ENCODE measurements around the gene TVP23C. TPM values are rescaled to one million over a fixed set of nuclear protein-coding genes. Genes with fewer than 3 reads are reported as not detected.
"Not testable (repeated sequence)": the region's sequence is repeated elsewhere in the genome, so short reads cannot be mapped to it uniquely, and the experiment has no call there.

The TVP23C gene
- polyA plus RNA-seq (ENCODE audit: insufficient read length in 12 of 12), result 10 to 100 TPM in 3 of 12 donors, 1 to 10 TPM in 7, not detected in 2; 5.0 to 15.6 (median 8.0) TPM
- long read RNA-seq, donor 1, result 0 reads
- long read RNA-seq, donor 2, result 0 reads
- long read RNA-seq, donor 3, result 0 reads
- long read RNA-seq, donor 4, result 0 reads
- long read RNA-seq, donor 5, partial matches to known transcripts, result 6 of 7 reads
- long read RNA-seq, donor 5, other reads (novel, unspliced or antisense), result 0 of 7 reads
- long read RNA-seq, donor 6, partial matches to known transcripts, result 0 of 1 reads
- long read RNA-seq, donor 6, other reads (novel, unspliced or antisense), result 0 of 1 reads
- long read RNA-seq, donor 7, result 0 reads
- long read RNA-seq, donor 8, partial matches to known transcripts, result 0 of 1 reads
- long read RNA-seq, donor 8, other reads (novel, unspliced or antisense), result 0 of 1 reads
- long read RNA-seq, donor 9, result 0 reads
- long read RNA-seq, donor 10, result 0 reads
- long read RNA-seq, donor 11, partial matches to known transcripts, result 0 of 1 reads
- long read RNA-seq, donor 11, other reads (novel, unspliced or antisense), result 0 of 1 reads

- peak; percentile 64 for DNase-seq
These were observed at the start of gene TVP23C for GRCh38 chr17:15563375-15563857. TSS of gene TVP23C (minus strand) at chr17:15563483. CDS start at chr17:15563448, 35 bp downstream.

GRCh38 chr17:15592960-15593359 lies 29.7 kb upstream of the TVP23C start:
- not testable (repeated sequence) for DNase-seq

GRCh38 chr17:15591986-15592385 lies 28.7 kb upstream of the TVP23C start:
- not testable (repeated sequence) for DNase-seq

- not testable (repeated sequence) for DNase-seq
These were observed 27.6 kb upstream of the TVP23C start for GRCh38 chr17:15590844-15591243.

- not testable (repeated sequence) for DNase-seq
These were observed 26.6 kb upstream of the TVP23C start for GRCh38 chr17:15589544-15590536.

- not testable (repeated sequence) for DNase-seq
These were observed 24.7 kb upstream of the TVP23C start for GRCh38 chr17:15588017-15588416.

- DNase-seq, result not testable (repeated sequence)
These were observed 20.0 kb upstream of the TVP23C start for GRCh38 chr17:15583313-15583712.

- not testable (repeated sequence) for DNase-seq
These were observed 18.2 kb upstream of the TVP23C start for GRCh38 chr17:15581462-15581861.

- DNase-seq, result not testable (repeated sequence)
These were observed 13.6 kb upstream of the TVP23C start for GRCh38 chr17:15576848-15577247.

GRCh38 chr17:15574660-15575059 lies 11.4 kb upstream of the TVP23C start:
- not testable (repeated sequence) for DNase-seq

- DNase-seq, result not testable (repeated sequence)
These were observed 10.6 kb upstream of the TVP23C start for GRCh38 chr17:15573870-15574269.

GRCh38 chr17:15562613-15563374 lies 489 bp downstream of the TVP23C start:
- DNase-seq, result not testable (repeated sequence)

- DNase-seq, result not testable (repeated sequence)
These were observed 1.8 kb downstream of the TVP23C start for GRCh38 chr17:15561439-15561838.

- DNase-seq, result not testable (repeated sequence)
These were observed 4.7 kb downstream of the TVP23C start for GRCh38 chr17:15558403-15559105.

GRCh38 chr17:15557334-15557832 lies 5.9 kb downstream of the TVP23C start:
- not testable (repeated sequence) for DNase-seq

- not testable (repeated sequence) for DNase-seq
These were observed 10.4 kb downstream of the TVP23C start for GRCh38 chr17:15552932-15553331.

GRCh38 chr17:15549552-15549951 lies 13.7 kb downstream of the TVP23C start:
- not testable (repeated sequence) for DNase-seq

- not testable (repeated sequence) for DNase-seq
These were observed 16.7 kb downstream of the TVP23C start for GRCh38 chr17:15546604-15547003.

- DNase-seq, result not testable (repeated sequence)
These were observed 22.7 kb downstream of the TVP23C start for GRCh38 chr17:15540371-15541219.

All from muscle of arm (tissue), 14 donors.